K562 (cell line): Measurements from ENCODE around the gene PMVK. TPM values are rescaled to one million over a fixed set of nuclear protein-coding genes. Genes with fewer than 3 reads are reported as not detected.

Experiments
- CC2D1A ChIP-seq: fragments of 450-650 bp; IDR thresholded peaks from 2 replicates; pipeline ENCODE4 v1.6.1; 2017; ENCODE audit warnings: mild to moderate bottlenecking
- CHD2 ChIP-seq: IDR thresholded peaks from 2 replicates; pipeline ENCODE4 v1.6.1; 2011; ENCODE audit warnings: low read depth, low read length
- JUNB ChIP-seq: fragments of 450-650 bp; formaldehyde crosslinking; conservative IDR thresholded peaks from 2 replicates; pipeline ENCODE4 v1.4.0; 2020; ENCODE audit warnings: mild to moderate bottlenecking
- MEF2D ChIP-seq: conservative IDR thresholded peaks from 2 replicates; pipeline ENCODE4 v1.6.1; 2016; ENCODE audit warnings: low read depth, missing genetic modification characterization, missing compliant biosample characterization
- PTBP1 ChIP-seq: fragments of 200-400 bp; formaldehyde crosslinking; IDR thresholded peaks from 2 replicates; pipeline ENCODE4 v1.6.1; 2017; ENCODE audit warnings: low read depth, low read length
- REST ChIP-seq, 2 experiments: fragments of 450-650 bp; formaldehyde crosslinking in 1 of 2; IDR thresholded peaks; 2 replicates each; pipeline versions ENCODE4 v1.4.0 to v1.6.1; 2014 to 2020; ENCODE audit warnings: mild to moderate bottlenecking in 2 of 2, borderline replicate concordance in 1 of 2, low read depth in 1 of 2
- STAT5A ChIP-seq: IDR thresholded peaks from 2 replicates; pipeline ENCODE4 v1.6.1; 2012; ENCODE audit warnings: low read length, inconsistent platforms, borderline replicate concordance
- TAF15 ChIP-seq: fragments of 200-400 bp; formaldehyde crosslinking; IDR thresholded peaks from 2 replicates; pipeline ENCODE4 v1.6.1; 2017; ENCODE audit warnings: mild to moderate bottlenecking, low read depth, low read length, moderate library complexity
- UBTF ChIP-seq, 2 experiments: IDR thresholded peaks; 2 replicates each; pipeline ENCODE4 v1.6.1; 2012; ENCODE audit warnings: improper control_type of control experiment in 2 of 2, low read depth in 2 of 2, low read length in 2 of 2, borderline replicate concordance in 1 of 2
- ZFX ChIP-seq: sonication (generic); formaldehyde crosslinking; IDR thresholded peaks from 2 replicates; pipeline ENCODE4 v1.8.0; 2022; ENCODE audit warnings: mild to moderate bottlenecking, missing genetic modification reagents, moderate library complexity
- polyA plus RNA-seq, 8 experiments: library from polyadenylated mRNA; depleted of rRNA in 4 of 8; stranded (reverse) in 5 of 8; unstranded in 3 of 8; fragments of >200 nt; fragmentation: Nextera tagmentation in 2 of 8; fragmentation: Illumina TruSeq in 1 of 8; extraction: Ambion mirVana in 2 of 8; extraction: Trizol in 1 of 8; gene quantifications; 2 replicates each; pipeline versions ENCODE4 v1.2.1 to v1.2.3, GENCODE V29; 2011 to 2014; ENCODE audit warnings: inconsistent platforms in 1 of 8, missing spikeins in 1 of 8
- total RNA-seq, 7 experiments: library from RNA; depleted of rRNA in 6 of 7; stranded (reverse); fragments of >200 nt in 6 of 7; fragmentation: Illumina TruSeq in 2 of 7; extraction: Trizol in 2 of 7; gene quantifications; 2 replicates each; pipeline versions ENCODE4 v1.2.1 to v1.2.3, GENCODE V29; 2011 to 2021; ENCODE audit warnings: low replicate concordance in 1 of 7
- TF ChIP-seq, protein P1 (sequence below): sonication (generic); formaldehyde crosslinking; IDR thresholded peaks from 2 replicates; pipeline ENCODE4 v1.5.0; 2020; ENCODE audit warnings: missing genetic modification reagents
- TF ChIP-seq, protein P2 (sequence below), 2 experiments: fragments of 450-650 bp; IDR thresholded peaks; 2 replicates each; pipeline ENCODE4 v1.6.1; 2016

The PMVK gene
- total and polyA plus RNA-seq, 9 of the 15 experiments (the other 6 are each of a cell fraction or from before 2014, with no cell fraction given) = 1.1 to 15.3 (median 6.3) TPM

GRCh38 chr1:154937085-154937987 is 817 bp upstream of the PMVK start (continued):
- TF ChIP-seq REST (IDR thresholded peaks at IDR 0.05; ENCODE audit: borderline replicate concordance) (no peak), REST (CRISPR knock-in tag; IDR thresholded peaks at IDR 0.05; ENCODE audit: low read depth) (no peak), STAT5A (no peak), MEF2D (tag) (peak; percentile 58; the same call in 1 of the 2 replicates), TAF15 (no peak), PTBP1 (no peak), UBTF (IDR thresholded peaks at IDR 0.05; ENCODE audit: borderline replicate concordance in 1 of 2, low read depth in 2 of 2, low read length in 2 of 2) (peak in 1 of 2 experiments; percentile 67; a peak in 1 of 4 replicates), ZFX (CRISPR knock-in tag) (0 out of 2 replicates have a peak, but pooled peaks have one; percentile 28), CHD2 (no peak), JUNB (CRISPR knock-in tag) (no peak), CC2D1A (no peak)
- TF ChIP-seq, protein P1, sequence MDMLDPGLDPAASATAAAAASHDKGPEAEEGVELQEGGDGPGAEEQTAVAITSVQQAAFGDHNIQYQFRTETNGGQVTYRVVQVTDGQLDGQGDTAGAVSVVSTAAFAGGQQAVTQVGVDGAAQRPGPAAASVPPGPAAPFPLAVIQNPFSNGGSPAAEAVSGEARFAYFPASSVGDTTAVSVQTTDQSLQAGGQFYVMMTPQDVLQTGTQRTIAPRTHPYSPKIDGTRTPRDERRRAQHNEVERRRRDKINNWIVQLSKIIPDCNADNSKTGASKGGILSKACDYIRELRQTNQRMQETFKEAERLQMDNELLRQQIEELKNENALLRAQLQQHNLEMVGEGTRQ (CRISPR knock-in tag) = no peak
- TF ChIP-seq, protein P2, sequence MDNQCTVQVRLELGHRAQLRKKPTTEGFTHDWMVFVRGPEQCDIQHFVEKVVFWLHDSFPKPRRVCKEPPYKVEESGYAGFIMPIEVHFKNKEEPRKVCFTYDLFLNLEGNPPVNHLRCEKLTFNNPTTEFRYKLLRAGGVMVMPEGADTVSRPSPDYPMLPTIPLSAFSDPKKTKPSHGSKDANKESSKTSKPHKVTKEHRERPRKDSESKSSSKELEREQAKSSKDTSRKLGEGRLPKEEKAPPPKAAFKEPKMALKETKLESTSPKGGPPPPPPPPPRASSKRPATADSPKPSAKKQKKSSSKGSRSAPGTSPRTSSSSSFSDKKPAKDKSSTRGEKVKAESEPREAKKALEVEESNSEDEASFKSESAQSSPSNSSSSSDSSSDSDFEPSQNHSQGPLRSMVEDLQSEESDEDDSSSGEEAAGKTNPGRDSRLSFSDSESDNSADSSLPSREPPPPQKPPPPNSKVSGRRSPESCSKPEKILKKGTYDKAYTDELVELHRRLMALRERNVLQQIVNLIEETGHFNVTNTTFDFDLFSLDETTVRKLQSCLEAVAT (IDR thresholded peaks at IDR 0.05) = no peak; a peak in 1 of 4 replicates
